ENCODE results near the gene FLCN. TPM values are rescaled to one million over a fixed set of nuclear protein-coding genes. Genes with fewer than 3 reads are reported as not detected.
A peak's percentile ranks its signal among the peaks of the same experiment; 100 is the strongest.

Gene FLCN
- total and polyA plus RNA-seq, 2 of the 13 experiments (the other 11 are each of a cell fraction or from before 2014, with no cell fraction given): 16.6 to 24.9 TPM

GRCh38 chr17:17205368-17206123, 31.4 kb downstream of the FLCN start (continued):
- TF ChIP-seq, protein P1, sequence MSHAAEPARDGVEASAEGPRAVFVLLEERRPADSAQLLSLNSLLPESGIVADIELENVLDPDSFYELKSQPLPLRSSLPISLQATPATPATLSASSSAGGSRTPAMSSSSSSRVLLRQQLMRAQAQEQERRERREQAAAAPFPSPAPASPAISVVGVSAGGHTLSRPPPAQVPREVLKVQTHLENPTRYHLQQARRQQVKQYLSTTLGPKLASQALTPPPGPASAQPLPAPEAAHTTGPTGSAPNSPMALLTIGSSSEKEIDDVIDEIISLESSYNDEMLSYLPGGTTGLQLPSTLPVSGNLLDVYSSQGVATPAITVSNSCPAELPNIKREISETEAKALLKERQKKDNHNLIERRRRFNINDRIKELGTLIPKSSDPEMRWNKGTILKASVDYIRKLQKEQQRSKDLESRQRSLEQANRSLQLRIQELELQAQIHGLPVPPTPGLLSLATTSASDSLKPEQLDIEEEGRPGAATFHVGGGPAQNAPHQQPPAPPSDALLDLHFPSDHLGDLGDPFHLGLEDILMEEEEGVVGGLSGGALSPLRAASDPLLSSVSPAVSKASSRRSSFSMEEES (CRISPR knock-in tag; IDR thresholded peaks at IDR 0.05): no peak; the same call in 1 of the 2 replicates
- TF ChIP-seq, protein P2, sequence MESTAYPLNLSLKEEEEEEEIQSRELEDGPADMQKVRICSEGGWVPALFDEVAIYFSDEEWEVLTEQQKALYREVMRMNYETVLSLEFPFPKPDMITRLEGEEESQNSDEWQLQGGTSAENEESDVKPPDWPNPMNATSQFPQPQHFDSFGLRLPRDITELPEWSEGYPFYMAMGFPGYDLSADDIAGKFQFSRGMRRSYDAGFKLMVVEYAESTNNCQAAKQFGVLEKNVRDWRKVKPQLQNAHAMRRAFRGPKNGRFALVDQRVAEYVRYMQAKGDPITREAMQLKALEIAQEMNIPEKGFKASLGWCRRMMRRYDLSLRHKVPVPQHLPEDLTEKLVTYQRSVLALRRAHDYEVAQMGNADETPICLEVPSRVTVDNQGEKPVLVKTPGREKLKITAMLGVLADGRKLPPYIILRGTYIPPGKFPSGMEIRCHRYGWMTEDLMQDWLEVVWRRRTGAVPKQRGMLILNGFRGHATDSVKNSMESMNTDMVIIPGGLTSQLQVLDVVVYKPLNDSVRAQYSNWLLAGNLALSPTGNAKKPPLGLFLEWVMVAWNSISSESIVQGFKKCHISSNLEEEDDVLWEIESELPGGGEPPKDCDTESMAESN (CRISPR knock-in tag; conservative IDR thresholded peaks at IDR 0.05): 0 out of 2 replicates have a peak, but pooled peaks have one; percentile 8
- TF ChIP-seq ZIK1 (CRISPR knock-in tag; IDR thresholded peaks at IDR 0.05; ENCODE audit: borderline replicate concordance, low read depth) (no peak), SMAD1 (CRISPR knock-in tag; IDR thresholded peaks at IDR 0.05; ENCODE audit: borderline replicate concordance, low read depth) (0 out of 2 replicates have a peak, but pooled peaks have one; percentile 22), ZNF552 (CRISPR knock-in tag; IDR thresholded peaks at IDR 0.05; ENCODE audit: borderline replicate concordance) (peak; percentile 13; the same call in 1 of the 2 replicates), CBX1 (IDR thresholded peaks at IDR 0.05; ENCODE audit: low read depth) (no peak), ZNF550 (CRISPR knock-in tag; IDR thresholded peaks at IDR 0.05; ENCODE audit: borderline replicate concordance) (no peak), GATAD1 (CRISPR knock-in tag; IDR thresholded peaks at IDR 0.05) (no peak), ZNF382 (CRISPR knock-in tag; IDR thresholded peaks at IDR 0.05; ENCODE audit: borderline replicate concordance) (no peak), ZFP90 (CRISPR knock-in tag; IDR thresholded peaks at IDR 0.05; ENCODE audit: borderline replicate concordance) (no peak), E2F1 (CRISPR knock-in tag; IDR thresholded peaks at IDR 0.05) (0 out of 2 replicates have a peak, but pooled peaks have one; percentile 18), REL (CRISPR knock-in tag; conservative IDR thresholded peaks at IDR 0.05) (peak; percentile 17; the same call in 1 of the 2 replicates), ZNF354B (CRISPR knock-in tag; IDR thresholded peaks at IDR 0.05) (0 out of 2 replicates have a peak, but pooled peaks have one; percentile 33), ZNF720 (CRISPR knock-in tag; IDR thresholded peaks at IDR 0.05) (0 out of 2 replicates have a peak, but pooled peaks have one; percentile 36), ZNF263 (CRISPR knock-in tag; IDR thresholded peaks at IDR 0.05) (no peak), CHD4 (IDR thresholded peaks at IDR 0.05; ENCODE audit: borderline replicate concordance, low read length) (no peak), NAIF1 (CRISPR knock-in tag; IDR thresholded peaks at IDR 0.05; ENCODE audit: borderline replicate concordance) (peak; percentile 67; the same call in 1 of the 2 replicates)
- TF ChIP-seq, protein P3, sequence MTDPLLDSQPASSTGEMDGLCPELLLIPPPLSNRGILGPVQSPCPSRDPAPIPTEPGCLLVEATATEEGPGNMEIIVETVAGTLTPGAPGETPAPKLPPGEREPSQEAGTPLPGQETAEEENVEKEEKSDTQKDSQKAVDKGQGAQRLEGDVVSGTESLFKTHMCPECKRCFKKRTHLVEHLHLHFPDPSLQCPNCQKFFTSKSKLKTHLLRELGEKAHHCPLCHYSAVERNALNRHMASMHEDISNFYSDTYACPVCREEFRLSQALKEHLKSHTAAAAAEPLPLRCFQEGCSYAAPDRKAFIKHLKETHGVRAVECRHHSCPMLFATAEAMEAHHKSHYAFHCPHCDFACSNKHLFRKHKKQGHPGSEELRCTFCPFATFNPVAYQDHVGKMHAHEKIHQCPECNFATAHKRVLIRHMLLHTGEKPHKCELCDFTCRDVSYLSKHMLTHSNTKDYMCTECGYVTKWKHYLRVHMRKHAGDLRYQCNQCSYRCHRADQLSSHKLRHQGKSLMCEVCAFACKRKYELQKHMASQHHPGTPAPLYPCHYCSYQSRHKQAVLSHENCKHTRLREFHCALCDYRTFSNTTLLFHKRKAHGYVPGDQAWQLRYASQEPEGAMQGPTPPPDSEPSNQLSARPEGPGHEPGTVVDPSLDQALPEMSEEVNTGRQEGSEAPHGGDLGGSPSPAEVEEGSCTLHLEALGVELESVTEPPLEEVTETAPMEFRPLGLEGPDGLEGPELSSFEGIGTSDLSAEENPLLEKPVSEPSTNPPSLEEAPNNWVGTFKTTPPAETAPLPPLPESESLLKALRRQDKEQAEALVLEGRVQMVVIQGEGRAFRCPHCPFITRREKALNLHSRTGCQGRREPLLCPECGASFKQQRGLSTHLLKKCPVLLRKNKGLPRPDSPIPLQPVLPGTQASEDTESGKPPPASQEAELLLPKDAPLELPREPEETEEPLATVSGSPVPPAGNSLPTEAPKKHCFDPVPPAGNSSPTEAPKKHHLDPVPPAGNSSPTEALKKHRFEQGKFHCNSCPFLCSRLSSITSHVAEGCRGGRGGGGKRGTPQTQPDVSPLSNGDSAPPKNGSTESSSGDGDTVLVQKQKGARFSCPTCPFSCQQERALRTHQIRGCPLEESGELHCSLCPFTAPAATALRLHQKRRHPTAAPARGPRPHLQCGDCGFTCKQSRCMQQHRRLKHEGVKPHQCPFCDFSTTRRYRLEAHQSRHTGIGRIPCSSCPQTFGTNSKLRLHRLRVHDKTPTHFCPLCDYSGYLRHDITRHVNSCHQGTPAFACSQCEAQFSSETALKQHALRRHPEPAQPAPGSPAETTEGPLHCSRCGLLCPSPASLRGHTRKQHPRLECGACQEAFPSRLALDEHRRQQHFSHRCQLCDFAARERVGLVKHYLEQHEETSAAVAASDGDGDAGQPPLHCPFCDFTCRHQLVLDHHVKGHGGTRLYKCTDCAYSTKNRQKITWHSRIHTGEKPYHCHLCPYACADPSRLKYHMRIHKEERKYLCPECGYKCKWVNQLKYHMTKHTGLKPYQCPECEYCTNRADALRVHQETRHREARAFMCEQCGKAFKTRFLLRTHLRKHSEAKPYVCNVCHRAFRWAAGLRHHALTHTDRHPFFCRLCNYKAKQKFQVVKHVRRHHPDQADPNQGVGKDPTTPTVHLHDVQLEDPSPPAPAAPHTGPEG (CRISPR knock-in tag; IDR thresholded peaks at IDR 0.05): no peak
